NCI-H524 treated with DMSO at 0.1 percent for 48 hours (cell line): Measurements from ENCODE around the gene PGA3.
"Not testable (repeated sequence)": the region's sequence is repeated elsewhere in the genome, so short reads cannot be mapped to it uniquely, and the experiment has no call there.

Source experiments
- DNase-seq: peaks from one replicate; lab custom pipeline; 2025; lab: John Stamatoyannopoulos, UW

The PGA3 gene

DNA sequence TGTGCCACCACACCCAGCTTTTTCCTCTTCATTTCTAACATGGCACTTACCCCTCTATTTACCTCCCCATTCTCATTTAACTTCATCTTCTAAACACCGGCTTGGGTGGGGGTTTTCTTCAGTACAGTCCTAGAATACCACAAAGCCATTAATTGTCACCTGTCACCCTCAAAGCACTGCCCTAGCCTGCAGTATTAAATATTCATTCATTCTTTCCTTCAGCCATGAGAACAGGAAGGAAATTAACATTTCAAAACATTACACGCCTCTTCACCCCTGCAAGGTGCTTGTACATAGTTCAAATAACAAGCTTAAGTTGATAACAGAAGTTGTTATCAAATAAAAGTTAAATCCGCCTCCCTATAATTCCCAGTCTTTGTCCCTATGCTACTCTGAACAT is 31.4 kb upstream of the PGA3 start:
- DNase-seq, result no peak

DNA sequence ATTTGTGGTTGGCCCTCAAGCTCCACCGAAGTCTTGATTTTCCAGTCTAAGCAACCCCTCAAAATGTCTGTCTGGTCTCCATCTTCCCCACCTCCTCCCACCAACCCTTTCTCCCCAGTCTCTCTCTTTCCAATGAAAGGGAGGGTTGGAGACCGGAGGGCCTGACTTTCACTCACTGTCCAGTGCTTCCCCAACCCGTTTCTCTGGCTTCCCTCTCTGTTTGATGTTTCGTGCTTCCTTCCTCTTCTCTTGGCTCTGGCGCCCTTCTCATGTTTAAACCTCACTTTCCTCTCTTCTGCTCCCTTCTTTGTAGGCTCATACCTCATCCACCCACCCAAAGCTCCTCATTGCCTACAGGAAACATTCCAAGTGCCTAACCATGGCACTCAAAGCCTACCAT is 31.0 kb upstream of the PGA3 start:
- no peak for DNase-seq

GRCh38 chr11:61172888-61173287 is 30.4 kb upstream of the PGA3 start:
- DNase-seq, result no peak

GRCh38 chr11:61173456-61173855 is 29.9 kb upstream of the PGA3 start:
- DNase-seq, result no peak

- DNase-seq, result no peak
These were observed 29.0 kb upstream of the PGA3 start for GRCh38 chr11:61174273-61174672.

GRCh38 chr11:61174949-61175348 is 28.4 kb upstream of the PGA3 start:
- DNase-seq, result no peak

- DNase-seq, result no peak
These were observed 26.9 kb upstream of the PGA3 start for GRCh38 chr11:61176446-61176845.

DNA sequence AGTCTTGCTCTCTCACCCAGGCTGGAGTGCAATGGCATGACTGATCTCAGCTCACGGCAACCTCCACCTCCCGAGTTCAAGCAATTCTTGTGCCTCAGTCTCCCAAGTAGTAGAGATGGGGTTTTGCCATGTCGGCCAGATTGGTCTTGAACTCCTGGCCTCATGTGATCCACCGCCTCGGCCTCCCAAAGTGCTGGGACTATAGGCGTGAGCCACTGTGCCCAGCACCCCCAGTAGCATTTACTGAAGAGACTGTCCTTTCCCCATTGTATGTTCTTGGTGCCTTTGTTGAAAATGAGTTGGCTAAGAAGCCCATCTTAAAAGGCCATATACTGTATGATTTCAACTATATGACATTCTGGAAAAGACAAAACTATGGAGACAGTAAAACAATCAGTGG is 23.1 kb upstream of the PGA3 start:
- DNase-seq, result not testable (repeated sequence)

DNA sequence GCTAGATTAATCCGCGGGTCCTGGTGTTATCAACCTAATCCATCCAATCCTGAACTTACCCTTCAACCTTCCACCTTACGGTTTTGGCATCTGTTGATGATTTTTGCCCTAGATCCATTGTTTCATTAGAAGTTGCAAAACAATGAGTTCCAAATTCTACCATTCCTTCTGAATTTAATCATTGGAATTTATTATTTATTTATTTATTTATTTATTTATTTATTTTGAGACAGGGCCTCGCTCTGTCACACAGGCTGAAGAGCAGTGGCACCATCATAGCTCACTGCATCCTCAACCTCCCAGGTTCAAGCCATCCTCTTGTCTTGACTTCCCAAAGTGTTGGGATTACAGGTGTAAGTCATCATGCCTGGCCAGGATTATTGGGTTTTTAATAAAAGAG is 21.8 kb upstream of the PGA3 start:
- no peak for DNase-seq

GRCh38 chr11:61183645-61184044 is 19.7 kb upstream of the PGA3 start:
- no peak for DNase-seq

- no peak for DNase-seq
These were observed 16.8 kb upstream of the PGA3 start for GRCh38 chr11:61186504-61186903.

GRCh38 chr11:61187505-61188130 is 15.7 kb upstream of the PGA3 start:
- DNase-seq, result peak; percentile 23

- DNase-seq, result no peak
These were observed 13.4 kb upstream of the PGA3 start for GRCh38 chr11:61189933-61190332.

GRCh38 chr11:61193596-61193995 is 9.7 kb upstream of the PGA3 start:
- peak; percentile 71 for DNase-seq

GRCh38 chr11:61194169-61194671 is 9.1 kb upstream of the PGA3 start:
- no peak for DNase-seq

DNA sequence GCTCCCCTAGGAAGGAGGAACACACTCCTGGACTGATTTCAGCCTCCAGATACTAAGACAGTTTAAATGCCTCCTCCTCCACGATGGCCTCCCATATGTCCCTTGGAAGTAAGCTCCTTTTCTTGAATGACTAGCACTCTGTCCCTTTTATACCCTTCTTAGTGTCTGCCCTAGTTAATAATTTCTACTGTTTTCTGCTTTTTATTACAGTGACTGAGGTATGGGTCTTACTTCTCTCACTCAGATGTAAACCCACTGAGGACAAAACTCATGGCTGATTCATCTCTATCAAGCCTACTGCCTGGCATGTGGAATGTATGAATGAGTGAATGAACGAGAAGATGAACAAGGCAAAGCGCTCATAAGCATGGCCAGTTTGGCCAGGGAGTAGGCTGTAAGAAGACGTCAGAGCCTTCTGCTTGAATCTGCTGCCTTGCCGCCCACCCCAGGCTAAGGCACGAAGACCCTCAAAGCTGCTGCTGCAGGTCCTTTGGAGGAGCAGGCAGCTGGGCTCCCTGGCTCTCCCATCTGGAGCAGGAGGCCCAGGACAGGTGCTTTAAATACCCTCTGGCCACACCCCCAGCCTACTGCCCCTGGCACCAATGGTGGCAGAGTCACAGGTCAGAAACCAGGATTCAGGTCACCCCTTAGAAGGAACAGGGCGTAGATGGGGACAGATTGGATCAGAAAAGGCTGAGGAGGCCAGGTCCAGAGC is 8.2 kb upstream of the PGA3 start:
- no peak for DNase-seq

DNA sequence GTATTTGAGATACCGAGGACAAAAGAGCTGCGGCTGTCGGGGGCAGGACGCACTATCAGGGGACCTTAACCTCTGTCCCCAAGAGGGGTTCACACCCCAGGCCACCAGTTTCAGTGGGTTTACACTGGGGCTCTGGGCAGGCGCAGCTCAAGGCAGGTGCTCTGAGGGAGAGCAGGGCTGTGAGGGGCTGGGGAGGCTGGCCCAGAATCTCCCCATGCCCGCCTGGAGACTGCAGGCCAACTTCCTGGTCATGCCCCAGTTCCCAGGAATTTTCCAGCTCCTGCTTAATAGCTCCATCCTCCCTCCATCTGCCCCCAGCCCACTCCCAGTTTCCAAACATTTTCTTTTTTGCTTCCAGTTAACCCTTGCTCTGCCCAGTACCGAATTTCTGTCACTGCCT is 7.6 kb upstream of the PGA3 start:
- no peak for DNase-seq

- DNase-seq, result no peak
These were observed 5.0 kb upstream of the PGA3 start for GRCh38 chr11:61198361-61198760.

DNA sequence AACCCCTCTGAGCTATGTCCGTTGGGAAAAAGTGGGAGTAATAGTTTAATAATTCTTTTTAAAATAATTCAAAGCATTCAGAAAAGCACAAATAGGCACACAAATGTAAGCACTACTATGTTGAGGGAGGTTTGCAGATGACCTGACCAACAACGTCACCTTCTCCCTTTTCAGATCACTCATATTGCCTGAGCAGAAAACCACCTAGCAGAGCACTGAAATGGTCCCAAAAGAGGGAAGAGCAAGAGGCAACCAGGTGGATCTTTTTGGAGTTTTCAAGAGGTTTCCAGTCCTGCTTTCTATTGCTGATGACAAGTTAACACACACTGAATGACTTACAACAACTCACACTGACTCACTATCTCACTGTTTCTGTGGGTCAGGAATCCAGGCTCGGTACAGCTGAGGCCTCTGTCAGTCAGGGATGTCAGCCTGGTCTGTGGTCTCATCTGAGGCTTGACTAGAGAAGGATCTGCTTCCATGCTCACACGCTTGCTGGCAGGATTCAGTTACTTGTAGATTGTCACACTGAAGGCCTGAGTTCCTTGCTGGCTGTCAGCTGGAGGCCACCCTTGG is 4.3 kb upstream of the PGA3 start:
- DNase-seq, result no peak

- no peak for DNase-seq
These were observed 1.8 kb upstream of the PGA3 start for GRCh38 chr11:61201476-61201875.

GRCh38 chr11:61203873-61204272 is 558 bp downstream of the PGA3 start:
- DNase-seq, result not testable (repeated sequence)

- DNase-seq, result not testable (repeated sequence)
These were observed 1.3 kb downstream of the PGA3 start for GRCh38 chr11:61204502-61205059.
